H9 (cell line): ENCODE measurements around the gene ANP32A. TPM values are rescaled to one million over a fixed set of nuclear protein-coding genes. Genes with fewer than 3 reads are reported as not detected.

ENCODE experiments used
- DNase-seq: peaks from one replicate; pipeline ENCODE4 v3.0.0-alpha.2; 2017
- H2AFZ ChIP-seq: one replicate; pipeline ENCODE4 v1.6.1; 2013; ENCODE audit warnings: mild to moderate bottlenecking, low read length, control low read depth, moderate library complexity
- H2AK5ac ChIP-seq: 2 replicates; pipeline ENCODE4 v1.6.1; 2013; ENCODE audit warnings: low read length, control low read depth, mixed read lengths; ENCODE audit not compliant: insufficient read length
- H2BK120ac ChIP-seq: one replicate; pipeline ENCODE4 v1.6.1; 2013; ENCODE audit warnings: low read depth, mild to moderate bottlenecking, low read length, control low read depth, inconsistent platforms; ENCODE audit not compliant: poor library complexity, severe bottlenecking
- H2BK12ac ChIP-seq: 2 replicates; pipeline ENCODE4 v1.6.1; 2013; ENCODE audit warnings: low read length, control low read depth, mixed read lengths, low read depth; ENCODE audit not compliant: insufficient read length
- H2BK15ac ChIP-seq: 2 replicates; pipeline ENCODE4 v1.6.1; 2013; ENCODE audit warnings: low read depth, low read length, control low read depth
- H2BK20ac ChIP-seq: one replicate; pipeline ENCODE4 v1.6.1; 2013; ENCODE audit warnings: low read depth, mild to moderate bottlenecking, low read length, control low read depth, inconsistent platforms; ENCODE audit not compliant: poor library complexity, severe bottlenecking
- H2BK5ac ChIP-seq: 2 replicates; pipeline ENCODE4 v1.6.1; 2013; ENCODE audit warnings: low read length, control low read depth, mixed read lengths; ENCODE audit not compliant: insufficient read length
- H3K14ac ChIP-seq: 2 replicates; pipeline ENCODE4 v1.6.1; 2013; ENCODE audit warnings: low read length, control low read depth; ENCODE audit not compliant: insufficient read depth
- H3K18ac ChIP-seq: 2 replicates; pipeline ENCODE4 v1.6.1; 2013; ENCODE audit warnings: low read depth, mild to moderate bottlenecking, mixed read lengths, low read length, control low read depth; ENCODE audit not compliant: insufficient read length
- H3K23ac ChIP-seq: 2 replicates; pipeline ENCODE4 v1.6.1; 2013; ENCODE audit warnings: low read length, control low read depth, mixed read lengths, low read depth; ENCODE audit not compliant: insufficient read length
- H3K23me2 ChIP-seq: 2 replicates; pipeline ENCODE4 v1.6.1; 2013; ENCODE audit warnings: low read depth, mild to moderate bottlenecking, mixed read lengths, low read length, control low read depth; ENCODE audit not compliant: insufficient read length, poor library complexity, severe bottlenecking
- H3K27ac ChIP-seq: 2 replicates; pipeline ENCODE4 v1.5.1; 2013; ENCODE audit warnings: low read length, control low read depth, mixed read lengths, low read depth; ENCODE audit not compliant: insufficient read length
- H3K27me3 ChIP-seq: 2 replicates; pipeline ENCODE4 v1.6.1; 2013; ENCODE audit warnings: low read length, control low read depth, inconsistent platforms; ENCODE audit not compliant: insufficient read depth
- H3K4ac ChIP-seq: 2 replicates; pipeline ENCODE4 v1.6.1; 2013; ENCODE audit warnings: low read depth, mild to moderate bottlenecking, control low read depth, inconsistent platforms, low read length, moderate library complexity
- H3K4me1 ChIP-seq: 2 replicates; pipeline ENCODE4 v1.6.1; 2013; ENCODE audit warnings: low read length, control low read depth, inconsistent platforms; ENCODE audit not compliant: insufficient read depth
- H3K4me2 ChIP-seq: 2 replicates; pipeline ENCODE4 v1.6.1; 2013; ENCODE audit warnings: low read length, control low read depth, mixed read lengths; ENCODE audit not compliant: insufficient read length, insufficient read depth
- H3K56ac ChIP-seq: 2 replicates; pipeline ENCODE4 v1.6.1; 2013; ENCODE audit warnings: low read depth, mild to moderate bottlenecking, mixed read lengths, low read length, control low read depth; ENCODE audit not compliant: insufficient read length
- H3K79me1 ChIP-seq: 2 replicates; pipeline ENCODE4 v1.6.1; 2013; ENCODE audit warnings: low read depth, mild to moderate bottlenecking, moderate library complexity, low read length, control low read depth, inconsistent platforms; ENCODE audit not compliant: insufficient read depth, poor library complexity, severe bottlenecking
- H3K79me2 ChIP-seq: 2 replicates; pipeline ENCODE4 v1.6.1; 2013; ENCODE audit warnings: low read length, control low read depth, inconsistent platforms; ENCODE audit not compliant: insufficient read depth
- H3K9ac ChIP-seq: 2 replicates; pipeline ENCODE4 v1.6.1; 2013; ENCODE audit warnings: low read length, control low read depth, mixed read lengths; ENCODE audit not compliant: insufficient read length; ENCODE audit errors: extremely low read depth
- H3K9me3 ChIP-seq: one replicate; pipeline ENCODE4 v1.6.1; 2013; ENCODE audit warnings: low read depth, low read length, inconsistent platforms; ENCODE audit not compliant: control insufficient read depth
- H3T11ph ChIP-seq: one replicate; pipeline ENCODE4 v1.6.1; 2013; ENCODE audit warnings: mild to moderate bottlenecking, low read length, control low read depth, inconsistent platforms
- H4K20me1 ChIP-seq: one replicate; pipeline ENCODE4 v1.6.1; 2013; ENCODE audit not compliant: control insufficient read depth, insufficient read length, insufficient read depth
- H4K5ac ChIP-seq: 2 replicates; pipeline ENCODE4 v1.6.1; 2013; ENCODE audit warnings: low read depth, mild to moderate bottlenecking, mixed read lengths, low read length, control low read depth; ENCODE audit not compliant: insufficient read length
- H4K8ac ChIP-seq: replicated peaks from 2 replicates; pipeline ENCODE4 v1.6.1; 2013; ENCODE audit warnings: low read length, control low read depth, mixed read lengths, low read depth; ENCODE audit not compliant: insufficient read length
- H4K91ac ChIP-seq: 2 replicates; pipeline ENCODE4 v1.6.1; 2013; ENCODE audit warnings: low read depth, mild to moderate bottlenecking, moderate library complexity, mixed read lengths, low read length, control low read depth; ENCODE audit not compliant: insufficient read length
- H3K27ac Mint-ChIP-seq, 3 experiments: 2 replicates in 2 of 3; 3 replicates in 1 of 3; pipeline ENCODE4 v1.8.0; 2020 to 2021; ENCODE audit warnings: mixed read lengths in 3 of 3, mild to moderate bottlenecking in 1 of 3, moderate library complexity in 1 of 3
- H3K27me3 Mint-ChIP-seq: 2 replicates; pipeline ENCODE4 v1.8.0; 2021; ENCODE audit warnings: low read depth, mild to moderate bottlenecking, moderate library complexity, mixed read lengths
- H3K36me3 Mint-ChIP-seq, 3 experiments: 2 replicates in 2 of 3; 3 replicates in 1 of 3; pipeline ENCODE4 v1.8.0; 2020 to 2021; ENCODE audit warnings: low read depth in 3 of 3, mixed read lengths in 3 of 3; ENCODE audit not compliant: insufficient read depth in 1 of 3
- H3K4me1 Mint-ChIP-seq, 2 experiments: 2 replicates each; pipeline ENCODE4 v1.8.0; 2020; ENCODE audit warnings: mixed read lengths in 2 of 2
- H3K4me3 Mint-ChIP-seq, 2 experiments: 2 replicates in 1 of 2; 3 replicates in 1 of 2; pipeline ENCODE4 v1.8.0; 2020 to 2021; ENCODE audit warnings: mild to moderate bottlenecking in 2 of 2, mixed read lengths in 2 of 2, moderate library complexity in 1 of 2
- H3K9me3 Mint-ChIP-seq, 2 experiments: 2 replicates in 1 of 2; 3 replicates in 1 of 2; pipeline ENCODE4 v1.8.0; 2020; ENCODE audit warnings: mild to moderate bottlenecking in 2 of 2, mixed read lengths in 2 of 2, moderate library complexity in 1 of 2
- CTCF ChIP-seq: fragments of 200-600 bp; sonication (generic); conservative IDR thresholded peaks from 3 replicates; pipeline ENCODE4 v1.8.0; 2021; ENCODE audit warnings: antibody characterized with exemption, mild to moderate bottlenecking
- WGBS: extraction: QIAGEN DNeasy Blood & Tissue Kit; methylation state at CpG from one replicate; pipeline ENCODE4 v1.1.7; 2013; ENCODE audit warnings: missing lambda C conversion rate, low lambda C conversion rate, mixed read lengths; ENCODE audit not compliant: insufficient read length; ENCODE audit errors: extremely low coverage; 5-methylcytosine and 5-hydroxymethylcytosine counted together
- total RNA-seq: library from RNA; stranded (reverse); gene quantifications from 2 replicates; pipeline ENCODE4 v1.2.1, GENCODE V29; 2021

Gene ANP32A
- total RNA-seq, 1 experiment from 2014 or later: 318 TPM

DNA sequence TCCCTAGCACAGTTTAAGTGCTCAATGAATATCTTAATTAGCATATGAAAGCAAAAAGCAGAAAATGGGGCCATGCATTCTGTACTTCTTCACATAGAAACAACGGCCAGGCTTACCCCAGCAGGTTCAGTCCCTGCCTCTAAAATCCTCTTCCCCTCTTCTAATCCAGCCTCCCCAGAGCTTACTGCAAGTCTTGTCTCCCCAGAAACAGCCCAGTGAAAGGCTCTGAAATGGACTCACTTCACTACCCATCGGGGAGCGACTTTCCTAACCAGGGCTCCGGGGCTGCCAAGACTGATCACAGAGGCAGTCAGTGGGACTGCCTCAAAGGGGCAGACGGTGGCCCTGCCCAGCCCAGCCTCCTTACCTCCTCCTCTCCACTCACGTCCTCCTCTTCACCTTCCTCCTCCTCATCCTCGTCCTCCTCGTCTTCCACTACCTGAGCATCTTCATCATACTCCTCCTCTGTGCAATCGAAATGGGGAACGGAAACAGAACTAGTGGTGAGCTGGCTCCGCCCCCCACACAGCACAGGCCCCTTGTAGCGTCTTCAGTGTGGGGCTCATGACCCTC, 38.0 kb downstream of the ANP32A start:
- Histone ChIP-seq H2BK12ac (no peak overlapping the region), H4K91ac (no peak overlapping the region), H3K18ac (no peak overlapping the region), H2BK20ac (no peak overlapping the region), H3K79me2 (no peaks in the 10 kb centered on the region), H2AK5ac (no peak overlapping the region), H3K4me1 (no peaks in the 10 kb centered on the region; the same call in 1 of the 2 replicates), H3K9me3 (no peaks in the 10 kb centered on the region), H4K5ac (no peak overlapping the region), H3K23me2 (no peaks in the 10 kb centered on the region), H3K4ac (no peak overlapping the region), H3T11ph (no peak overlapping the region), H4K8ac (no peak overlapping the region), H3K79me1 (no peaks in the 10 kb centered on the region), H2AFZ (no peak overlapping the region), H3K4me2 (no peak overlapping the region), H3K56ac (no peak overlapping the region), H3K9ac (no peak overlapping the region), H3K23ac (no peak overlapping the region), H3K27me3 (no peaks in the 10 kb centered on the region), H3K14ac (no peak overlapping the region), H4K20me1 (no peaks in the 10 kb centered on the region), H2BK15ac (no peak overlapping the region), H2BK120ac (no peak overlapping the region), H3K27ac (no peak overlapping the region), H2BK5ac (no peak overlapping the region)
- WGBS: 100% methylated on average over 2 of the region's 12 CpGs
- H3K27me3 Mint-ChIP-seq: no peaks in the 10 kb centered on the region
- DNase-seq: peak; percentile 16
- H3K4me3 Mint-ChIP-seq: peak overlapping the region in 1 of 2 experiments; percentile 2; a peak in 2 of 5 replicates
- no peaks in the 10 kb centered on the region for H3K9me3 Mint-ChIP-seq
- peaks cover 21 to 30% of the 10 kb centered on the region in 2 experiments for H3K4me1 Mint-ChIP-seq
- TF ChIP-seq CTCF: no peak
- H3K27ac Mint-ChIP-seq: peak overlapping the region; percentile 55 to 82 (median 73)
- peaks cover 46 to 93% (median 80%) of the 10 kb centered on the region in 3 experiments for H3K36me3 Mint-ChIP-seq
